GM18519 (cell line): ENCODE data around the gene NEFH.

ENCODE experiments used
- ATAC-seq: cut with Tn5 transposase; IDR thresholded peaks from one replicate; pipeline ENCODE4 v1.9.1; 2021; ENCODE audit warnings: mild to moderate bottlenecking, moderate library complexity; ENCODE audit not compliant: unreplicated experiment, low FRiP score

The NEFH gene

DNA sequence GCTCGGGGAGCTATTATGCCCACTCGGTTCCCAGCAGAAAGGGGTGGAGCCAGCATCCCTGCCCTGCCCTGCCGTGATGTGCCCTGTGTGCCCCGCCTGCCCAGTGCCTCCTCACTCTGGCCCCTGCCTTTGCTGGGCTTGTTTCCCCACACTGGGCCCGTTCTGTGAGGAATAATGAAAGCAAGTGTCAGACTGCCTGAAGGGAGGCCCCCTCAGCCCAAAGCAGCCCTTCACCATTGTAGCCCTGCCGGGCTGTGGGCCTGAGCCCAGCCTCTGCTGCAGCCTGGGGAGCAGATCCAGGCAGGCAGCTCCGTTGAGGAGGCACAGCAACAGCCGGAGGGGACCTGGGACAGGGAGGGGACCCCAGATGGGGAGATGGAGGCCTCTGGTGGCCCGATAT is 20.2 kb upstream of the NEFH start:
- ATAC-seq = no peak

- no peak for ATAC-seq
Observed at GRCh38 chr22:29461263-29461662, 18.8 kb upstream of the NEFH start.

DNA sequence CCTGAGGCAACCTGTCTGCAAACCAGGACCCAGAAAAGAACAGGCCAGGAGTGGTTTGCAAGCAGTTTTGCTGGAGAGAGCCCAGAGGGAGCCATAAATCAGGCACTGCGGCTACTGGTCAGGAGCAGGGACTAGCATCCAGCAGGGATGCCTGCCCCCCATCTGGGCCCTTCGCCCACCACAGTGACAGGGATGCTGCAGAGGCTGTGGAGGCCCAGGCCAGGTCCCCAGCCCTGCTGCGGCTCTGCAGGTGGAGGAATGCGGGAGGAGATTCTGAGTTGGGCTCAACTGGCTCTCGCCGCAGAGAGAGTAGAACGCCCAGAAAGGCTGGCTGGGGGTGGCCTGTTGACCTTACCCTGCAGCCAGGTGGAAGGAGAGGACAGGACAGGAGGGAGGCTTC is 16.4 kb upstream of the NEFH start:
- no peak for ATAC-seq

- ATAC-seq = no peak
Observed at GRCh38 chr22:29464581-29464980, 15.4 kb upstream of the NEFH start.

GRCh38 chr22:29469755-29470154 is 10.3 kb upstream of the NEFH start:
- ATAC-seq = no peak

GRCh38 chr22:29470159-29470855 is 9.7 kb upstream of the NEFH start:
- ATAC-seq = no peak

GRCh38 chr22:29473001-29473400 is 7.0 kb upstream of the NEFH start:
- no peak for ATAC-seq

DNA sequence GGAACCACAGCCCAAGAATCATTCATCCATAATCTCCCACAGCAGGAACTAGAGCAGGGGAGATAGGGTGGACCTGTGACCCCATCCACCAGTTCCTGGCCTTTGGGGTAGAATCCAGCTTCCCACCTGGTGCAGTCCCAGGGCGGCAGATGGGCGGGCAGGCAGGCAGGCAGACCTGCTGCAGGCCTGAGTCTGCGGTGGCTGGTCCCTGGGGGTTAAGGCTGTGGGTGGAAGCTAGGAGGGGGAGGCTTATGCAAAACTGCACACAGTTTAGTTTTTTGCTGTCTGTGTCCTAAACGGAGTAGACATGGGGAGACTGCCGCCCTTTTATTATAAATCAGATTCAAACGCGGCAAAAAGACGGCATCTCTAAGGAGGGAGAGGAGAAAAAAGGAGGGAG is 4.5 kb upstream of the NEFH start:
- no peak for ATAC-seq

- no peak for ATAC-seq
Observed at GRCh38 chr22:29476116-29476515, 3.9 kb upstream of the NEFH start.

DNA sequence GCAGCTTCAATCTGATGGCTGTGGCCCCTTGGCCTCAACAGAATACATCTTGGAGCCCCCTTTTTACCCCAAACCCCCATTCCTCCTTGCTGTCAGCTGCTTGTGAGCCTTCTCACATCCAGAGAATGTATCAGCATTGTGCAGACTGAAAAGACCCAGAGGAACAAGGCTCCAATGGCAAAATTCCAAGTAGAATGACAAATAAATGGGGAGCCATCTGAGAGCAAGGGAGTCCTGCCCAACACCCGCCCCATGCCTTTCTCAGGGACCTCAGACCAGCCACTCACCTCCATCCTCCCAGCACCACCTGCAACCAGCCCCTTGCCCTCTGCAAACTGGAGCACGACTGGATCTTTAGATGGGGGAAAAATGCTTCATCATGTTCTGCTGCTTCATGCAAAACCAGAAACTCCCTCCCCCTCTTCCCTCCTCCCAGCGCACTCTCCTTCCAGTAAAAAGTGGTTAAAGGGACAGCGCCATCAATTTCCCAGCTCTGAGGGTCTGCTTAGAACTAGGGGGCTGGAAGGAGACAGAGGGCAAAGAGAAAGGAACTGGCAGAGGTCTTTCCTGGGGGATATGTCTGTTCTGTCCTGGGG is 2.2 kb upstream of the NEFH start:
- ATAC-seq = no peak

DNA sequence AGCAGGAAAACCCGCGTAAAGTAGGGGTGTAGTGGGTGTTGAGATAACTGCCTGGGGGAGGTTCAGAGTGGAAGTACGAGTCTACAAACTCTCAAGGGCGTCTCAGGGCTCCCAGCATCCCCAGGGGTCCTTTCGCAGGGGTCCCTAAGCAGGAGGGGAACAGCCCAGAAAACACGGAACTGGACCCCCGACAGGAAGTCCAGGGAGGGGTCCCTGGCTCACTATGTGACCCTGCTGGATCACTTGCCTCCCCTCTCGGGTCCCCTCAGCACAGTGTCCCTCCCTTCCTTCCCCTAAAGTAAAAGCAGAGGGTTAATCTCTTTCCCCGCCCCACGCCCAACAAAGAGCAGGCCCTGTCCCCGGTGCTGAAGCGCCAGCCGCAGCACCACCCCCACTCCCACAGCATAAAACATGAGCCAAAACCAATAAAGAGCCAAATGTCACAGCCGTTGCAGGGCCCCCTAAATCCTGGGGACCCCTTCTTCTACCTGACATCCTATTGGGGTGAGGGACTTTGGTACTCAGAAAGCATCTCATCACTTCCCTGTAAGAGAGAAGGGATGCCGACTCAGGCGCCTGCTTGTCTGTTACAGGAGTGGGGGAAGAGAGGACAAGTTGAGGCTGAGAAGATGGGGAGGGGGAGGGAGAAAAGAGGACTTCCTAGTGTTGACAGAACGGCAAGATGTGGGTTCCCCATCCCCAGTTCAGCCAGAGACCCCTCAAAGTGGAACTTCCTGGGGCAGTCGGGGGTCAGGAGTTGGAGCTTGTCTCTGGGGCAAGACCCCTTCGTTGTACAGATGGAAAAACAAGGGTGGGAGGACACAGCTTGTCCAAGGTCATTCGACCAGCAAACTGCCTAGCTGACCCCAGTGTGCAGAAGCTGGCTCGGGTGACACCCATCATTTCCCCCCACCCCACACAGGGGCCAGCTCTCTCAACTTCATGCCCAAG is 1.4 kb upstream of the NEFH start:
- ATAC-seq = no peak

DNA sequence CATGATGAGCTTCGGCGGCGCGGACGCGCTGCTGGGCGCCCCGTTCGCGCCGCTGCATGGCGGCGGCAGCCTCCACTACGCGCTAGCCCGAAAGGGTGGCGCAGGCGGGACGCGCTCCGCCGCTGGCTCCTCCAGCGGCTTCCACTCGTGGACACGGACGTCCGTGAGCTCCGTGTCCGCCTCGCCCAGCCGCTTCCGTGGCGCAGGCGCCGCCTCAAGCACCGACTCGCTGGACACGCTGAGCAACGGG is 169 bp downstream of the NEFH start:
- no peak for ATAC-seq

- no peak for ATAC-seq
Observed at GRCh38 chr22:29480512-29481264, 670 bp downstream of the NEFH start.

DNA sequence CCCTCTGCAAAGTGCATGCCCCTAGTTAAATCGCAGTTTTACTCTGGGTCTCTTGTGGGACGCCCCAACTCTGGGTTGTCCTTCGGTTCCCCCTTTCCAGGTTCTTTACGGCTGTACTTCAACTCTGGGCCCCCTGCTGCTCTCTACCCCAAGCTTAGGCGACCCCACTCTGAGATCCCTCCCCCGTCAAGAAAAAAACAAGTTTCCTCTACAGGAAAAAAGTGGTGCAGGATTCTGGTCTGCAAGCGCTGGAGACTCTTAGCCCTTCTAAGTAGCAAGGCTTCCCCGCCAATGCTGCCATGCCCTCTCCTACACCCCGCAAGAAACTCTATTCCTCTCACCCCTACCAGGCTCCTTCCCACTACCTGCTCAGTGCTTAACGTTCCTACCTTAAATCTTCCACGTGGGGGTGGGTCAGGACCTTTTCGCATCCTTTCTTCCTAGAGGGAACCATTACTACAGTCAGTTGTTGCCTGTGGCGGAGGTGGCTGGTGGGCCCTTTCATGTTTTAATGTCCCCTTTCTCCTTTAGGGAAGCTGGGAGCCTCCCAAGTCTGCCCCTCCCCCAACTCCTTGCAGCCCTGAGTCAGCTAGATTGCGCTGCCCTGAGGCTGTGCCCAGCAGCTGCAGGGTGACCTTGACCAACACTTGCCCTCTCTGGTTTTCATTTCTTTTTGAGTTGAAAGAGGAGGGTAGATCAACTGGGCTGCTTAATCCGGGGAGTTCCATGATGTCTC is 1.4 kb downstream of the NEFH start:
- ATAC-seq = no peak

DNA sequence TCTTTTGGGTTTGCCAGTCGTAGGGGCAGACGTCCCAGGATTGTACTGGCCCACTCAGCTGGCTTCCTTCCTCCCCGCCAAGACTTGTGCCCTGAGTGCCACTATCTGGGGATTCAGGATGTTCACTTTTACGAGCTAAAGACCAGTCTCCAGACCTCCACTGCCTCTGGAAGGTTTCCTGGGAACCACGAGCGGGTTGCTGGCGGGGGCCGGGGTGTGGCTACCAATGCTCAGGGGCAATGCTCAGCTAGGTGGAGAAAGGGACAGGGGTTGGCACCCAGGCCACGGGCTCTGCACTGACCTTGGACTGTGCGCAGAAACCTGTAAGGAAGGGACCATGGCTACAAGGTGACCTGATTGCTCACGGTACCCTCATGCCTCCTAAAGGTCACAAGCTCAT is 2.2 kb downstream of the NEFH start:
- no peak for ATAC-seq

DNA sequence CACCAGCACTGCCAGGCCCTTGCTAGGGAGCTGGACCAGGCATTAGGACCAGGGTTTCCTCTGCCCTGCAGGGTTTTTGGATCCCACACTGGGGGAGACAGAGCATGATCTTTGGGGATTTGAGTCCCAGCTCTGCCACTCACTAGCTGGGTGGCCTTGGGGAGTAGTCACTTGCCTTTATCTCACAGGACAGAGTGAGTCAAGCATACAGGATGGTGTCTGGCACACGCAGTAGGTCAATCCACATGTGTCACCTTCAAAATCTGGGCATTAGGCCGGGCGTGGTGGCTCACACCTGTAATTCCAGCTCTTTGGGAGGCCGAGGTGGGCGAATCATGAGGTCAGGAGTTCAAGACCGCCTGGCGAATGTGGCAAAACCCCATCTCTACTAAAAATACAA is 2.7 kb downstream of the NEFH start:
- no peak for ATAC-seq

DNA sequence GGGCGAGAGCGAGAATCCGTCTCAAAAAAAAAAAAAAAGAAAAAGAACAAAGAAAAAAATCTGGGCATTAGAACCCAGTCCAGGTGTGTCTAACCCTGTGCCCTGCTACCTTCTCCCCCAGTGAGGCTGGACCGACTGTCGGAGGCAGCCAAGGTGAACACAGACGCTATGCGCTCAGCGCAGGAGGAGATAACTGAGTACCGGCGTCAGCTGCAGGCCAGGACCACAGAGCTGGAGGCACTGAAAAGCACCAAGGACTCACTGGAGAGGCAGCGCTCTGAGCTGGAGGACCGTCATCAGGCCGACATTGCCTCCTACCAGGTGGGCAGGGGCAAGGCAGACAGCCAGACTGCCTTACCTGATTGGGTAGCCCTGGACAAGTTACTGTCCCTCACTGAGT is 3.2 kb downstream of the NEFH start:
- ATAC-seq = no peak

DNA sequence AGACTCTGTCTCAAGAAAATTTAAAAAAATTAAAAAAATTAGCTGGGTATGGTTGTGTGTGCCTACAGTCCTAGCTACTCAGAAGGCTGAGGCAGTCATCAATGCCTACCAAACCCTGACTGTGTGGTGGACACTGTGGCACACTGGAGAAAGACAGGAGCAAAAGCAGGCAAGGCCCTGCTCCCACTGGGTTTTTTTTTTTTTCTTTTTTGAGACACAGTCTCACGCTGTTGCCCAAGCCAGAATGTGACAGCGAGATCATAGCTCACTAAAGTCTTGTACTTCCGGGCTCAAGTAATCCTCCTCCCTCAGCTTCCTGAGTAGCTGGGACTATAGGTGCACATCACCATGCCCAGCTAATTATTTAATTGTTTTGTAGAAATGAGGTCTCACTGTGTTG is 4.6 kb downstream of the NEFH start:
- ATAC-seq = no peak

- ATAC-seq = no peak
Observed at GRCh38 chr22:29485448-29485847, 5.4 kb downstream of the NEFH start.

- ATAC-seq = no peak
Observed at GRCh38 chr22:29487426-29487986, 7.5 kb downstream of the NEFH start.
